HG03432 (cell line): ENCODE measurements around the gene HERC6.
"Not testable (repeated sequence)": the region's sequence is repeated elsewhere in the genome, so short reads cannot be mapped to it uniquely, and the experiment has no call there.

ENCODE experiments used
- ATAC-seq: cut with Tn5 transposase; IDR thresholded peaks from one replicate; pipeline ENCODE4 v1.9.1; 2021; ENCODE audit warnings: mild to moderate bottlenecking, moderate library complexity; ENCODE audit not compliant: unreplicated experiment

The HERC6 gene

GRCh38 chr4:88378691-88379559 is at the start of gene HERC6:
HERC6 (plus strand) TSS chr4:88378852; CDS start chr4:88378922, 70 bp downstream.
- ATAC-seq = peak; percentile 89

- no peak for ATAC-seq
Observed at GRCh38 chr4:88333741-88334405, 44.8 kb upstream of the HERC6 start.

GRCh38 chr4:88335092-88335665 is 43.5 kb upstream of the HERC6 start:
- ATAC-seq = no peak

- no peak for ATAC-seq
Observed at GRCh38 chr4:88341227-88342192, 37.1 kb upstream of the HERC6 start.

GRCh38 chr4:88346902-88347301 is 31.8 kb upstream of the HERC6 start:
- not testable (repeated sequence) for ATAC-seq

GRCh38 chr4:88348761-88349160 is 29.9 kb upstream of the HERC6 start:
- not testable (repeated sequence) for ATAC-seq

GRCh38 chr4:88350786-88351185 is 27.9 kb upstream of the HERC6 start:
- no peak for ATAC-seq

GRCh38 chr4:88352062-88352740 is 26.5 kb upstream of the HERC6 start:
- ATAC-seq = no peak

- no peak for ATAC-seq
Observed at GRCh38 chr4:88353324-88353723, 25.3 kb upstream of the HERC6 start.

GRCh38 chr4:88356771-88357170 is 21.9 kb upstream of the HERC6 start:
- no peak for ATAC-seq

GRCh38 chr4:88357262-88357661 is 21.4 kb upstream of the HERC6 start:
- ATAC-seq = no peak

- ATAC-seq = no peak
Observed at GRCh38 chr4:88359558-88359957, 19.1 kb upstream of the HERC6 start.

GRCh38 chr4:88360256-88360655 is 18.4 kb upstream of the HERC6 start:
- no peak for ATAC-seq

GRCh38 chr4:88360791-88361190 is 17.9 kb upstream of the HERC6 start:
- ATAC-seq = no peak

- not testable (repeated sequence) for ATAC-seq
Observed at GRCh38 chr4:88361217-88361773, 17.4 kb upstream of the HERC6 start.

GRCh38 chr4:88366460-88366859 is 12.2 kb upstream of the HERC6 start:
- ATAC-seq = no peak

- no peak for ATAC-seq
Observed at GRCh38 chr4:88367826-88368225, 10.8 kb upstream of the HERC6 start.

GRCh38 chr4:88369180-88369812 is 9.4 kb upstream of the HERC6 start:
- ATAC-seq = not testable (repeated sequence)

- no peak for ATAC-seq
Observed at GRCh38 chr4:88381123-88381522, 2.5 kb downstream of the HERC6 start.
